ENCODE measurements around the gene ITGA5.

The ITGA5 gene

DNA sequence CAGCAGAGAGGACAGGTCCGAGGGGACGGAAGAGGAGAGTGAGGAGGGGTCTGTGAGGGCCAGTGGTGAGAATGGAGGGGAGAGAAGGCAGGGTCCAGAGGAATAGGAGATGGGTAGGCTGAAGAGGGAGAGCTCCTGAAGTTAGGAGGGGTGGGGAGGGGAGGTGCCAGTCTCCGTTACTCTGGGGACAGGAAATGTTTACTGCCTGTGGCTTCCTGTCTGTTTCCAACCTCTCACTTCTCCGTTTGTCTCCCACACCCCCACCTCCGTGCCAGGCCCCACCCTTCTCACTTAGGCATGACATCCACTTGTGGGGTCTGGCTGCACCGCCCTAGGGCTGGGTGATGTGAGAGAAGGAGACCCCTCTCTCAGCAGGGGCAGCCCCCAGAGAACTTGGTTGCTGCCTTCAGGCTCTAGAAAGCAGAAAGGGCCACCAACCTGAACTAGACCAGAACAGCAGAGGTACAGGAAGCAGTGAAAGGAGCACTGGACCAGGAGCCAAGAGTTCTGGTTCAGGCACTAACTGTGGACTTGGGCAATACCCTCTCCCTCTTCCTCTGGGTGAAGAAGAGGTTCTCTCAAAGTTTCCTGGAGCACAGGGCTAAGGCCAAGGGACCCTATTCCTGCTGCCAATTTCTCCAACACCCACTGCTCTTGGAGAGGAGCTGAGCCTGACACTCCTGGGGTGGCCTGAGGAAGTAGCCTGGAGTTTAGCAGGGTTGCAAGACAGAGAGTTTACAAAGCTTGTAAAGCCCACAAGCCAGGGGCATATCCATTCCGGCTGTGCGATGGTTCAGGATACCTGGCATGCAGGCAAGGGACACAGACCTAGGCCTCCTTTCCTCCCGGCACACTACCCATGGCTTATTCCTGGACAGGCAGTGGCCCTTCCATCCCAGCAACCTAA lies 5.5 kb downstream of the ITGA5 start:
- peak; percentile 59 for DNase-seq (ENCODE audit: insufficient read length, low spot score)
- TF ChIP-seq SPI1 (IDR thresholded peaks at IDR 0.05; ENCODE audit: low read depth, low read length): peak; percentile 63
- TF ChIP-seq PAX5 (IDR thresholded peaks at IDR 0.05; ENCODE audit: insufficient read depth, low read length, severe bottlenecking): no peak
- no peak for TF ChIP-seq POU2F2 (IDR thresholded peaks at IDR 0.05; ENCODE audit: low read depth, low read length)
- FAIRE-seq: no peak

DNA sequence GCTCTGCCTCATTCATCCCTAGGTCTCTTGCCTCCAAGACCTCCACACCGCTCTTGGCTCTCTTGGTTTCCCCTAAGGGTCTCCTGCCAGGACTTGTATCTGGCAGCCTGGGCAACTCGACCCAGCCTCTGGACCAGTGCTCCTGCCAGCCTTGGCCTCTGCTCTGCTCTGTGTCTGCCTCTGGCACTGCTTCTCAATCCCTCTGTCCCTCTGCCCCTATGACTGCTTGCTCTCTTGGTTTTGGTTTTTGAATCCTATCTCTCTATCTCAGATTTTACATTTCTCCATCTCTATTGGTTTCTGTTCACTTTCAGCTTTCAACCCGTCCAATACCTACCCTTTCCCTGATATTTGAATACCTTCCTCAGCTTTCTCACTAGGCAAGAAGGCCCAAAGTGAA lies 6.3 kb downstream of the ITGA5 start:
- FAIRE-seq: no peak
- DNase-seq (ENCODE audit: insufficient read length, low spot score): no peak
- TF ChIP-seq SPI1 (IDR thresholded peaks at IDR 0.05; ENCODE audit: low read depth, low read length): no peak
- no peak for TF ChIP-seq POLR2AphosphoS5 (IDR thresholded peaks at IDR 0.05; ENCODE audit: low read depth, low read length)
- TF ChIP-seq TAF1 (IDR thresholded peaks at IDR 0.05; ENCODE audit: low read depth, low read length): no peak
- no peak for TF ChIP-seq PAX5 (IDR thresholded peaks at IDR 0.05; ENCODE audit: insufficient read depth, low read length, severe bottlenecking)
- TF ChIP-seq POU2F2 (IDR thresholded peaks at IDR 0.05; ENCODE audit: low read depth, low read length): no peak
- no peak for TF ChIP-seq POLR2A (IDR thresholded peaks at IDR 0.05; ENCODE audit: low read depth, low read length)

DNA sequence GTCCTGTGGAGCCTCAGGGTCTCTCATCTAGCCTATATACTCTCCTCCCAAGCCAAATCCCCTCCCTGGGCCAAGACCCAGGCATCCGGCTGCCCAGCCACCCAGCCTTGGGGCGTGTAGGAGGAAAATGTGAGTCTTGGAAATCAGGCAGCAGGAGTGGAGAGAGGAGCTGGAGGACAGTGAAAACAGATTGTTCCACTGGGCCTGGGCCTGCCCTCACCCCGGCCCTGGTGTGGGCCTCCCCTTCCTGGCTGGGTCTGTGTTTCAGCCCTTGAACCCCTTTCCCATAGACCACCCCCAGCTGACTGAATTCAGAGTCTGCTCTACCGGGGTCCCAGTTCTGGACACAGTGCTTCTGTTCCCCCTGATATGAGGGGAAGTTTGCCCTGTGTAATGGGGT lies 6.7 kb downstream of the ITGA5 start:
- FAIRE-seq: no peak
- DNase-seq (ENCODE audit: insufficient read length, low spot score): no peak

DNA sequence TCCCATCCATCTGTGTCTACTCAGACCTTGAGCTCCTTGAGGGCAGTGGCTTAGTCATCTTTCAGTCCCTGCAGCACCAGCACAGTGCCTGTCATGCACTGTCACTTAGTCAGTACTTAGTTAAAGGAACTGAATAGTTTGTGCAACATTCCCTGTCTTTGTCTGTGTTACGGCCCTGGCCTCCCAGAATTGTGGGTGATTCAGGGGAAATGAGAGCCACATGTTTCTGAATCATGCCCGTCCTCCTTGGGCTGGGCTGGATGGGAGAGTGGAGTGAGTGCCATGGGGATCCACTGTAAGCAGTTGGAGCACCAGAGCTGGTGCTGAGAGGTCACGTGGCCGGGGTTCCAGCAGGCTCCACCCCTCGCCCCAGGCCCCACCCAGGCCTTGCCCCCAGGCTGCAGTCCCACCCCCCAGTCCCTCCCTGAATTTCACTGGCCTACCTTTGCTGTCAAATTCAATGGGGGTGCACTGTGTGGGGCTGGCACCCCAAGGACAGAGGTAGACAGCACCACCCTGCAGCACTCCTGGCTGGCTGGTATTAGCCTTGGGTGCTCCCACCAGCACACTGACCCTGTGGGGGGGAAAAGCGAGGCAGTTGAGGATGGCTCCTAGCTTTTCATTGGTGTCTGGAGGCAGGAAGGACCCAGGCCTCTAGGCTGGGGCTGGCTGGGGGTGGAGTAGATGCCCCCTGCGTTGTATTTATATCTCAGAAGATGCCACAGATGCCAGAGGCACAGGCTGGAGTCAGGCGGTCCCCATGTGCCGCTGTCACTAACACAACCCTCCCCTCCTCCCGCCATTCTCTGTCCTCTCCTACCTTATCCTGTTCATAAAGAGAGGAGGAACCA lies 7.5 kb downstream of the ITGA5 start:
- DNase-seq (ENCODE audit: insufficient read length, low spot score): no peak
- no peak for FAIRE-seq
- TF ChIP-seq POU2F2 (IDR thresholded peaks at IDR 0.05; ENCODE audit: low read depth, low read length) (no peak), TAF1 (IDR thresholded peaks at IDR 0.05; ENCODE audit: low read depth, low read length) (no peak), SPI1 (IDR thresholded peaks at IDR 0.05; ENCODE audit: low read depth, low read length) (no peak), POLR2AphosphoS5 (IDR thresholded peaks at IDR 0.05; ENCODE audit: low read depth, low read length) (no peak), PAX5 (IDR thresholded peaks at IDR 0.05; ENCODE audit: insufficient read depth, low read length, severe bottlenecking) (no peak), POLR2A (IDR thresholded peaks at IDR 0.05; ENCODE audit: low read depth, low read length) (no peak)

More for the DNA sequence above, 6.7 kb downstream of the ITGA5 start:
- TF ChIP-seq POLR2A (IDR thresholded peaks at IDR 0.05; ENCODE audit: low read depth, low read length) (no peak), POU2F2 (IDR thresholded peaks at IDR 0.05; ENCODE audit: low read depth, low read length) (no peak), SPI1 (IDR thresholded peaks at IDR 0.05; ENCODE audit: low read depth, low read length) (no peak), TAF1 (IDR thresholded peaks at IDR 0.05; ENCODE audit: low read depth, low read length) (no peak), PAX5 (IDR thresholded peaks at IDR 0.05; ENCODE audit: insufficient read depth, low read length, severe bottlenecking) (no peak), POLR2AphosphoS5 (IDR thresholded peaks at IDR 0.05; ENCODE audit: low read depth, low read length) (no peak)

DNA sequence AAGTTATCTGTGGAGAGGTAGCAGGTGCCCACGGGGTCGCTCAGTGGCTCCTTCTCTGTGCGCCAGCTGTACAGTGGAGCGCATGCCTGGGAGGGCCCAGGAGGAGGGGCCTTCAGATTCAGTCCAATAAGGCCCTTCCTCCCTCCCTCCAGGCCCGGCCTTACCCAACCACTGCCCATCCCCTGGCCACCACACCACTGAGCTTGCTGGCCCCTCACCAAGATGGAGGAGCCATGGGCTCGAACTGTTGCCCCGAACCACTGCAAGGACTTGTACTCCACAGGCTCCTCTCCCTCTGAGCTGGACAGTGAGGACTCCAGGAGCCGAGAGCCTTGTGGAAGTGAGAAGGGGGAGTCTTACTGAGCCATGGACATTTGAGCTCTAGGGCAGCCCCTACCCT lies 9.8 kb downstream of the ITGA5 start:
- no peak for FAIRE-seq
- no peak for DNase-seq (ENCODE audit: insufficient read length, low spot score)
- TF ChIP-seq PAX5 (IDR thresholded peaks at IDR 0.05; ENCODE audit: insufficient read depth, low read length, severe bottlenecking) (no peak), POLR2AphosphoS5 (IDR thresholded peaks at IDR 0.05; ENCODE audit: low read depth, low read length) (no peak)

DNA sequence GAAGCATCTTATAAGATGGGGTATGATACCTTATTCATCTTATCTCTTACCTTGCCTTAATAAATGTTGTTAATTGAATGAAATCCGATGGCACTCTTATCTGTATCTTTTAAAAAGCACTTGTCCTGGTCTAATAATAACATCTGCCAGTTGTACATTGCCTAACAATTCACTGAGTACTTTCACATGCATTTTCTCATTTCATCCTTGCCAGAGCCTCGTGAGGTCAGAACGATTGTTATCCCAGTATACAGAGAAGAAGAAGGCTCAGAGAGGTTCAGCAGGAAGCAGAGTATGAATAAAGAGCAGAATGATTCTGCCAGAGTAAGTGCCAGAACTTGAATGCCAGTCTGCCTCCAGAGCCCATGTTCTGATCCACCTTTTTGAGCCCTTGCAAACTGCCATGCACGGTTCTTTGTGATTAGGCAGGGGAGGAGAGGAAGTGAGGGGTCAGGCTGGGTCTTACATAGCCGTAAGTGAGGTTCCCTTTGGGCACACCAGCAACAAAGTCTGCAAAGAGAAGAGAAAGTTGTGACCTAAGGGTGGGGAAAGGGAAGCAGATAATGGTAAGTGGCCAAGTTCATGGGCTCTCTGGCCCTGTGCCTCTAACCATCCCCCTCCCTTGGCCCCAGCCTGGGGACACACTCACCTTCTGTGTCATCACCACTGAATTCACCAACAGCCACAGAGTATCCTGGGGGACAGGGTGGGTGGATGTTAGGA lies 11.7 kb downstream of the ITGA5 start:
- FAIRE-seq (no peak), DNase-seq (ENCODE audit: insufficient read length, low spot score) (no peak)
- TF ChIP-seq POLR2A (IDR thresholded peaks at IDR 0.05; ENCODE audit: low read depth, low read length) (no peak), POU2F2 (IDR thresholded peaks at IDR 0.05; ENCODE audit: low read depth, low read length) (no peak), PAX5 (IDR thresholded peaks at IDR 0.05; ENCODE audit: insufficient read depth, low read length, severe bottlenecking) (no peak), POLR2AphosphoS5 (IDR thresholded peaks at IDR 0.05; ENCODE audit: low read depth, low read length) (no peak), SPI1 (IDR thresholded peaks at IDR 0.05; ENCODE audit: low read depth, low read length) (no peak), TAF1 (IDR thresholded peaks at IDR 0.05; ENCODE audit: low read depth, low read length) (no peak)

DNA sequence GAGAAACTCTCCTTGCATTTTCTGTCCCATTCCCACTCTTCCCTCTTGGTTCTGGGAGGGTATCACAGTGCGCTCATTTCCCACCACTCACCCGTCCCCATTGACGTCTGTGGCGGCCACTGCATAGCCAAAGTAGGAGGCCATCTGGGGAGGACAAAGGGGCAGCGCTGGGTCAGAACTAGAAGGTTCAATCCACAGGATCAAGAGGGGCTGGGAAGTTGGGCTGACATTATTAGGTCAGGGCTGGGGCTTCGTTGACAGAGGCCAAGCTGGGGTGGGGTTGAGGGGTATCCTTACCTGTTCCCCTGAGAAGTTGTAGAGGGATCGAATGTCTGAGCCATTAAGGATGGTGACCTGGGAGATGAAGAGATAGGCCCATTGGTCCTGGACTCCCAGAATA lies 13.5 kb downstream of the ITGA5 start:
- no peak for DNase-seq (ENCODE audit: insufficient read length, low spot score)
- FAIRE-seq: no peak
- TF ChIP-seq POLR2A (IDR thresholded peaks at IDR 0.05; ENCODE audit: low read depth, low read length): no peak
- TF ChIP-seq POU2F2 (IDR thresholded peaks at IDR 0.05; ENCODE audit: low read depth, low read length): no peak
- TF ChIP-seq POLR2AphosphoS5 (IDR thresholded peaks at IDR 0.05; ENCODE audit: low read depth, low read length): no peak
- no peak for TF ChIP-seq TAF1 (IDR thresholded peaks at IDR 0.05; ENCODE audit: low read depth, low read length)
- no peak for TF ChIP-seq PAX5 (IDR thresholded peaks at IDR 0.05; ENCODE audit: insufficient read depth, low read length, severe bottlenecking)
- TF ChIP-seq SPI1 (IDR thresholded peaks at IDR 0.05; ENCODE audit: low read depth, low read length): no peak

DNA sequence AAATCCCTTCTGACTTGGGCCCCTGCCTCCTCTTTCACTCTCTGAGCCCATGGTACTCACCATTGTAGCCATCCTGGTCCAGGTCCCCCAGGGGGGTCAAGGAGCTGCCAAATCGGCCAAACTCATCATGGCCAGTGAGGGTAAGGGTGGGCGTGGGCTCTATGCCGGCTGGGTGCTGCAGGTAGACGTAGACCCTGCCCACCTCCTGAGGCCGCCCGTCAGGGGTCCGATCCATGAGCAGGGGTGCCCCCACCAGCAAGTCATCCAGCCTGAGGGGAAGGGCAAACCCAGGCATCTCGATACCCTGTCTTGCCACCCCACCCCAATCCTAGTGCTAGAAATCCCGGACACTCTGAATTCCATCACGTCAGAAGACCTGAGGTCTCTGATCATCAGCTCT lies 14.0 kb downstream of the ITGA5 start:
- FAIRE-seq (no peak), DNase-seq (ENCODE audit: insufficient read length, low spot score) (no peak)
- TF ChIP-seq SPI1 (IDR thresholded peaks at IDR 0.05; ENCODE audit: low read depth, low read length): no peak
- no peak for TF ChIP-seq PAX5 (IDR thresholded peaks at IDR 0.05; ENCODE audit: insufficient read depth, low read length, severe bottlenecking)
- TF ChIP-seq POLR2A (IDR thresholded peaks at IDR 0.05; ENCODE audit: low read depth, low read length): no peak
- no peak for TF ChIP-seq POLR2AphosphoS5 (IDR thresholded peaks at IDR 0.05; ENCODE audit: low read depth, low read length)
- no peak for TF ChIP-seq TAF1 (IDR thresholded peaks at IDR 0.05; ENCODE audit: low read depth, low read length)
- TF ChIP-seq POU2F2 (IDR thresholded peaks at IDR 0.05; ENCODE audit: low read depth, low read length): no peak

Data from GM12891 (cell line).